DMS114 treated with DMSO at 0.1 percent for 48 hours (cell line): ENCODE data around the gene CBFA2T3.
A peak's percentile ranks its signal among the peaks of the same experiment; 100 is the strongest.
"Not testable (repeated sequence)": the region's sequence is repeated elsewhere in the genome, so short reads cannot be mapped to it uniquely, and the experiment has no call there.

ENCODE experiments used
- DNase-seq: peaks from one replicate; lab custom pipeline; 2025; ENCODE audit not compliant: unreplicated experiment; lab: John Stamatoyannopoulos, UW

Gene CBFA2T3

DNA sequence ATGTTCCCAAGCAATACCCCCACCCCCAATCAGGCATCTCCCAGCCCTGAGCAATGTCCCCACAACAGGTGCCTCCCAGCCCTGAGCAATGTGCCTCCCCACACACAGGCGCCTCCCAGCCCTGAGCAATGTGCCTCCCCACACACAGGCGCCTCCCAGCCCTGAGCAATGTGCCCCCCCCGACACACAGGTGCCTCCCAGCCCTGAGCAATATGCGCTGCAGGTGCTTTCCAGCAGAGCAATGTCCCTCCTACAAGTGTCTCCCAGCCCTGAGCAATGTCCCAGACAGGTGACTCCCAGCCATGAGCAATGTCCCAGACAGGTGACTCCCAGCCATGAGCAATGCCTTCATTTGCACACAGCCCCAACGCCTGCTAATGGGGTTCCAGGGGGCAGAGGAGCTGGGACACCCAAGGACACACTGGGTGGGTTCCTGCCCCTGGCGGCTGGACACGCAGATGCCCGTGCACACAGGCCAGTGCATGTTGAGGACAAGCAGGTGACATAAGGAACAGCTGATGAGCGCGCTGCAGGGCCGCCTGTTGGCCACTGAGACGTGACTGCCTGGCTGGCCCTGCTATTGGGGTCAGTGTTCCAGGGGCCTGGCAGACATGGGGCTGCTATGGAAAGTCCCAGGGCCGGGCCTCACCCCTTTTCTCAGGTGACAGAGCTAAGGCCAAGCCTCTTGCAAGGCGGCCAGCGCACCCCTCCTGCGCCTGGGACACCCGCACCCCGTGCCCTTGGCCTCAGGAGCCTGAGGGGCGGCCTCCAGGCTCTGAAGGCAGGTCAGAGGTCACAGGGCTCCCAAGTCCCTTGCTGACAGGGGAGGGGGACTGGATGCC, 83.7 kb downstream of the CBFA2T3 start:
- DNase-seq = no peak

DNA sequence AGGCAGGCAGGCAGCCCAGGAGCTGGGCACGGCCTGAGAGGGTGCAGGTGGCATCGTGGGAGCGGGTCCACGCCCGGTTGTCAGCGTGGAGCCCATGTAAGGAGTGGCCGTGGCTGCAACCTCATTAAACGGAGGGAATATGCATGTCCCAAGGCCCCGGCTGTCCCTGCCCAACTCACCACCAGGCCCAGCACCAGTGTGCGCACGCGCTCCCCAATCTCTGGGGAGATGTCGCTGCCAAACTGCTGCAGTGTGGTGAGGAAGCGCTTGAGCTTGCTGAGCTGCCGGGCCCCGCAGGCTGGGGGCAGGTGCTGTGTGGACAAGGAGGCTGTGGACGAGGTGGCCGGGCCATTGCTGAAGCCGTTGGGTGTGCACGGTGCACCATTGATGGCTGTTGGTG, 84.9 kb downstream of the CBFA2T3 start:
- no peak for DNase-seq

DNA sequence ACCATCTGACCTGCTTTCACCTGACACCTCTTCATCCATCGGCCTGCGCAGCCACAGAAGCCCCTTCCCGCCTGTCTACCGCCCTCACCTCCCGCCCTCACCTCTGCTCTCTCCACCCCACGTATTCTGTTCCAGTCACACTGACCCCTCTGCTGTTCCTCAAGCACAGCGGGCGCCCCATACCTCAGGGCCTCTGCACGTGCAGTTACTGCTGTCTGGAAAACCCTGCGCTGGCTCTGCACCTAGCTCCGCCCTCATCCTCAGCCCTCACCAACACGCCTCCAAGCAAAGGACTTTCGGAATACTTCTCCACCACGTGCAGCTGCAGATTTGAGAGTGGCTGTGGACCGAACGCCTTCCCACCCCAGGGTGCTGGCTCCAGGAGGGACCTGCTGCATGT, 85.9 kb downstream of the CBFA2T3 start:
- DNase-seq = peak; percentile 13

DNA sequence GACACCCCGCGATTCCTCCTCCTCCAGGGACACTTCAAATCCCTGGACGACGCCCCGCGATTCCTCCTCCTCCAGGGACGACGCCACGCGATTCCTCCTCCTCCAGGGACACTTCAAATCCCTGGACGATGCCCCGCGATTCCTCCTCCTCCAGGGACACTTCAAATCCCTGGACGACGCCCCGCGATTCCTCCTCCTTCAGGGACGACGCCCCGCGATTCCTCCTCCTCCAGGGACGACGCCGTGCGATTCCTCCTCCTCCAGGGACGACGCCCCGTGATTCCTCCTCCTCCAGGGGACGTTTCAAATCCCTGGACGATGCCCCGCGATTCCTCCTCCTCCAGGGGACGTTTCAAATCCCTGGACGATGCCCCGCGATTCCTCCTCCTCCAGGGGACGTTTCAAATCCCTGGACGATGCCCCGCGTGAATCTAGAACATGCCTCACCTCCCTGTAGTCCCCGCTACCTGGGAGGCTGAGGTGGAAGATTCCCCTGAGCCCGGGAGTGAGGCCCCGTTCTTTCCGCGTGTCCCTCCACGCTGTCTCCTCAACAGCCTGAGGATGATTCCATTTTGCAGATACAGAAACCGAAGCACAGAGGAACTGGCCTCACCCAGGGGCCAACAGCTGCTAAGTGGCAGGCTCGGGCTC, 87.2 kb downstream of the CBFA2T3 start:
- not testable (repeated sequence) for DNase-seq

DNA sequence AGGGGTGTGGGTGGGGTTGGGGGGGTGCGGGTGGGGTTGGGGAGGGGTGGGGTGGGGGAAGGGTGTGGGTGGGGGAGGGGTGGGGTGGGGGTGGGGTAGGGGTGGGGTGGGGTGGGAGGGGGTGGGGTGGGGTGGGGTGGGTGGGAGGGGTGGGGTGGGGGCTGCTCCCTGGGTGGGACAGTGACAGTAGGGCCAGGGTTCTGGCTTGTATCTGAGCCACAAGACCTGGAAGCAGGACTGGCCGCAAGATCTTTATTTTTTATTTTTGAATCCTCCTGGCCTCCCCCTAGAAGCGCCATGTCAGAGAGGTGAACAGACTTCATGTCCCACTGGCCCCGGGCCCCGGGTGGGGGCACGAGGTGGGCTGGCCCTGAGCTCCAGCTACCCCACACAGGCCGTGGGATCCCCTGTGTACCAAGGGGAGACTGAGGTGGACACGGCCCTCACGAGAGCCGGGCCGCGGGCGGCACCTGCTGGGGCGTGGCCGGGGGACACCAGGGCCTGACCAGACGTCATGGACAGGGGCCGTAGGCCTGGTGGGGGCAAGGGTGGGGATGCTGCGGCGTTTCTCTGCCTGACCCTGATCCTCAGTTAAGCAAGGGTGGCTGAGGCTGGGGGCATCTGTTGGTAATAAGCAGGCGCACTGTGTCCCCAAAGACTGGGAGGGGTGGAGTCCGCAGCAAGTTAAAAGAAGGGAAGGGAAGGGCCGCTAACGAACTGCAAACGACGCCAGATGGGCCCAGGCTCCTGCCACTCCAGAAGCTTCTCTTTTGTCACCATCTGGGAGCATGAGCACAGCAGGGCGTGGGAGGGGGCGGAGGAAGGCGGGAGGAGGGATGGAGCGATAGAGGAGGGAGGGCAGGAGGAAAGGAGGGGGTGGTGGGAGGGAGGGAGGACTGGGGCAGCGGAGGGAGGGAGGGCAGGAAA, 88.3 kb downstream of the CBFA2T3 start:
- DNase-seq = no peak

DNA sequence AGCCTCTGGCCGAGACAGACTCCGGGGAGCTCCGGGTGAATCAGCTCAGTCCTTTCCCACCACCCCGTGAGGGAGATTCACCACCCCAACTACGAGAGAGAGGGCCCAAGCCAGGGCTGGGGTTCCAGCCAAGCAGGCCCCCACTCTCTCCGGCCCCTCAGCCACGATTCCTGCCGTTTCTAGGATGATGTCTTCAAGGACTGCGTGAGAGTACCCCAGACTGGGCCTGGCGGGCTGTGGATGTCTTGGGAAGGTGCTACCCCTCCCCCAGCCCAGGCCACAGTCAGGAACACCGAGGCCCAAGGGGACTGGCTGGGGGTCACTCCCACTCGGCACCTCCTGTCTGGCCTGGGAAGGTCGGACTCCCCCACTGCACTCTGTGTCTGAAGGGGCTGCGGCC, 89.0 kb downstream of the CBFA2T3 start:
- DNase-seq = no peak

DNA sequence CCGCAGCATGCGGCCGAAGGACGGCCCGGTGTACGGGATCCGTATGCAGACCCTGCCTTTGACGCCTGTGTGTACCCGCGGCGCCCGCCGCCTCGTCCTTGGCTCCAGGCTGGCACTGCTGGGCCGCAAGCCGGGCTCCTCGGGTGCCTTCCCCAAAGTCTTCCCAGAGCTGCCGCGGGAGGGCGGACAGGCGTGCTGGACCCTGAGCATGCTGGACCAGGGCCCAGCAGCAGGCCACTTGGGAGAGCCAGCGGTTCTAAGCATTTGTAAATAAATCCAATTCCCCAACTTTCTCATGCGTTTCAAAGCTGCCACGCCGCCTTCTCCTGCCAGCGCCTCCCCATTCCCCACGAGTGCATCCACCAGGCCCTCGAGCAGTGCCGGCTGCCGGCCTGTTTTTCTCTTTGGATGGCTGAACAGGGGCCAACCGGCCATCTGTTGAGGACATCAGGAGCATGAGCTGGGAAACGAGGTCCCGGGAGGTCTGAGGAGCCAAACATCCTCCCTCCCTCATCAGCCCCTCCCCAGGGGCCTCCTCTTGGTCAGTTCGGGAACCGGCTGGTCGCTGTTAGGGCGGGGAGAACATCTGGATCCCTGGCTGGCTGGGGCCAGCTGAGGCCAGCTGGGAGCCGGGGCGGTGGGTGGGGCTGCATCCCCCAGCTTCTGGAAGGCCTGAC, 90.0 kb downstream of the CBFA2T3 start:
- DNase-seq = no peak

DNA sequence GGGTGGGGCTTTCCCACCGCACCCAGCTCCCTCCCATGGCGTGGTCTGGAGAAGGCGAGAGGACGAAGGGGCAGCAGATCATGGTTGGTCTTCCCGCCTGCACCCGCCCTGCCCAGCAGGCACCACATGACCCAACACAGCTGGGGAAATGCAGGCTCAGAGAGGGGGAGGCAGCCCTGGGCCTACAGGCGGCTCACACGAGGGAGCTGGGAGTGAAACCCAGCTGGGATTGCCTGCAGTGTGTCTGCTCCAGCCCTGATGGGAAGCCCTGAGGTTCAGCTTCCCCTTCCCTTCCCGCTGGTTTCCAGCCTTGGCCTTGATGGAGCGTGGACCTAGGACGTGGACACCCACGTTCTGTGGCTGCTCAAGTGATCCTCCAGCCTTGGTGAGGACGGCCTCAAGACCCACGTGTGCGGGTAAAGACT, 90.6 kb downstream of the CBFA2T3 start:
- no peak for DNase-seq

DNA sequence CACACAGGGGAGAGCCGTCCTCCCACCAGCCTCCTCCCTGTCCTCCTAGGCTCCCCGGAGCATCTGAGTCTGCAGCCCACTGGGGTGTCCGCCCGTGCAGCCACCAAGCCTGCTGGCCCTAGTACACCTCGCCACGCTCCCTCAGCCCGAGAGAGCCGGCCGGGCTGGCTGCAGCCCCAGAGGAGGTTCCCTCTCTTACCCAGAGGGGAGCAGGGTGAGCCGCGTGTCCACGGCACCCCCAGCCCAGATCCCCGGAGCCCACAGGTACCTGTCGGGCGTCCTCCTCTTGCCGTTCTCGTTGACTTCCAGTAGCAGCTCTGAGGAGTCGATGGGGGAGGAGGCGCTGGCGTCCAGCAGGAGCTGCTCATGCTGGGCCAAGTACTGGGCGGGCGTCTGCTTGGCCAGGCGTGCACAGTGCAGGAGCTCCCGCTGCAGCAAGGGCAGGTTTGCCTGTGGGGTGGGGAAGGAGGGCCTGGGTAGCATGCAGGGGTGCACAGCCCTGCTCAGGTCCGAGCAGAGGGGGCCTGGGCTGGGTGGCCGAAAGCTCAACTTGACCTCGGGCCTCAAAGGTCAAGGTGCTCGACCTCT, 91.2 kb downstream of the CBFA2T3 start:
- no peak for DNase-seq

DNA sequence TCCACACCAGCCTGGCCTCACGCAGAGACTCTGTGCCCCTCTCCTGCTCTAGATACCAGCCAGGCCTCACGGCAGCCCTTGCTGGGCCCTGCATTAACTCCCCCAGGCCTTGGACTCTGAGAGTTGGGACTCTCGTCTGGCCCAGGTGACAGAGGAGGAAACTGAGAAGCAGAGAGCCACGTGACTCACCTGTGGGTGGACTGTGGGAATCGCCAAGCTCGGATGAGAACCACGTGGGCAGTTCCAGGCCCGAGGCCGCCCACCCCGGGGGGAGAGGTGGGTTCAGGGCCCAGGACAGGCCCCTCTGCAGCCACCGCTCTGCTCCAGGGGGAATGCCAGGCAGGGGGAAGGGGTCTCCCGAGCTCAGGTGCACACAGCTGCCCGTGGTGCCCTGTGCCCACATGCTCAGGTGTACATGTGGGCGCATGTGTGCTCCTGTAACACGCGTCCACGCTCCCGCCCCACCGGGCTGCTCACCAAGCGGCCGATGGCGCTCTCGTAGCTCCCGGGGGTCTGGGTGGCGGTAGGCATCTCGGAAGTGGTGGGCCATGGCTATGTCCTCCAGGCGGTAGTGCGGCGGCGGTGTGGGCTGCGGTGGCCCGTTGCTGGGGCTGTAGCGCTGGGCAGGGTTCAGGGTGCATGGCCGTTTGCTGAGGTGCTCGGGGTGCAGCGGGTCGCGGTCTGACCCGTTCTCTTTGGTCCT, 92.3 kb downstream of the CBFA2T3 start:
- no peak for DNase-seq

DNA sequence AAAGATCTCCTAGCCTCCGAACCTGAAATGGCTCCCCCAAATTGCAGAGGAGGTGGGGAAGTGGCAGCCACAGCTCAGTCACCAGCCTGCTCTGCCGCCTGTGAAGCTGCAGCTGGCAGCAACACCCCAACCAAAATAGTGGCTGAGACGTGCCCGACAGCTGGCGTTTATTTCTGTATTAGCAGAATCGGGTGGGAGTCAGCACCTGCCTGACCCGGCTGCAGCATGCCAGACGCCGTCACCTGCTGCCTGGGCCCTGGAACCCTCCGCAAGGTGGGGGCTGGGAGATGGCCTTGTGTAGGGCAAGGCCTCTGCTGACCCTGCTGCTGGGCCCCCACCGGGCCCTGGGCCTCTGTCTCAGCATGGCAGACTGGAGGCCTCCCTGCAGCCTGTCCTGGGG, 93.1 kb downstream of the CBFA2T3 start:
- DNase-seq = no peak

DNA sequence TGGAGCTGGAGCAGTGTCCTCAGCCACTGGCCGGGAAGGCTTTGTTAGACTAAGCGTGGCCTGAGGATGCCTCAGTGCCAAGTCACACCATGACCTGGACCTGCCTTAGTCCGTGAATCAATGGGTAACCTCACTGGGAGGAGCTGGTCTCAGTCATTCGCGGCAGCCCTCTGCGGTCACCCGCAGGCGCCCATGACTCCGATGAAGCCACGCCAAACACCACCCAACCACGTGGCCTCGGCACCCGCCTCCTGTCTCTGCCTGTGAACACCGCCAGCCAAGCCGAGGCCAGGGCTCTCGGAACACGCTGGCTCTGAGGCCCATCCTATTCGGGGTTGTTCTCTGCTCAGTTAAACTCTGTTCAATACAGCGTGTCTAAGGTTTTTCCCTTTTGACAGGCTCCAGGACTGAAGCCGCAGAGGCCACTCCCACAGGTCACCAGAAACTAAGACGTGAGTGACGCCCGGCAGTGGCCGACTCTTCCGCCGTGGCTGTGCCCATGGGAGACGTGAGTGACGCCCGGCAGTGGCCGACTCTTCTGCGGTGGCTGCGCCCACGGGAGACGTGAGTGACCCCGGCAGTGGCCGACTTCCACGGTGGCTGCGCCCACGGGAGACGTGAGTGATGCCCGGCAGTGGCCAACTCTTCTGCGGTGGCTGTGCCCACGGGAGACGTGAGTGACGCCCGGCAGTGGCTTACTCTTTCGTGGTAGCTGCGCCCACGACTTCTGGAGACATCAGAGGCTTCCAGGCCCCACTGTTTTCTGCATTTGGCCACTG, 93.7 kb downstream of the CBFA2T3 start:
- DNase-seq = no peak

DNA sequence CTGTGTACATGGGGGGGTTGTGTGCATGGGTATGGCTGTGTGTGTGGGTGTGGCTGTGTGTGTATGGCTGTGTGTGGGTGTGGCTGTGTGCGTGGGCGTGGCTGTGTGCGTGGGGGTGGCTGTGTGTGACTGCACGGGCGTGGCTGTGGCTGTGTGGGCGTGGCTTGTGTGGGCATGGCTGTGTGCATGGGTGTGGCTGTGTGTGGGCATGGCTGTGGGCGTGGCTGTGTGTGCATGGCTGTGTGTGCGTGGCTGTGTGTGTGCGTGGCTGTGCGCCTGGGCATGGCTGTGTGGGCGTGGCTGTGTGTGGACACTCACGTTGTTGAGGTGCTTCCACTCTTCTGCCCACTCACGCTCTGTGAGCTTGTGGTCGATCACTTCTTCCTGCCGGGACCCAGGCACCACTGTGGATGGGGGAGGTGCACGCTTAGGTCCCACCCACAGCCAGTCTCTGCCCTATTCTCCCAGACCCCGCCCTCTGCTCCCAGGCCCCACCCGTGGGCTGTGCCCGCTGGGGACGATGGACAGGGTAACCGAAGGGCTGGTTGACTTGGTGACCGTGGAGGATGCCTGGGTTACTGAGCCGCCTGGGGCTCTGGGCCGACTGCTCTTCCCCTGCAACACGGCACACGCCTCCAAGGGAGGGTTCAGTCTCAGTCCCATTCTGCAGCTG, 94.5 kb downstream of the CBFA2T3 start:
- DNase-seq = no peak

DNA sequence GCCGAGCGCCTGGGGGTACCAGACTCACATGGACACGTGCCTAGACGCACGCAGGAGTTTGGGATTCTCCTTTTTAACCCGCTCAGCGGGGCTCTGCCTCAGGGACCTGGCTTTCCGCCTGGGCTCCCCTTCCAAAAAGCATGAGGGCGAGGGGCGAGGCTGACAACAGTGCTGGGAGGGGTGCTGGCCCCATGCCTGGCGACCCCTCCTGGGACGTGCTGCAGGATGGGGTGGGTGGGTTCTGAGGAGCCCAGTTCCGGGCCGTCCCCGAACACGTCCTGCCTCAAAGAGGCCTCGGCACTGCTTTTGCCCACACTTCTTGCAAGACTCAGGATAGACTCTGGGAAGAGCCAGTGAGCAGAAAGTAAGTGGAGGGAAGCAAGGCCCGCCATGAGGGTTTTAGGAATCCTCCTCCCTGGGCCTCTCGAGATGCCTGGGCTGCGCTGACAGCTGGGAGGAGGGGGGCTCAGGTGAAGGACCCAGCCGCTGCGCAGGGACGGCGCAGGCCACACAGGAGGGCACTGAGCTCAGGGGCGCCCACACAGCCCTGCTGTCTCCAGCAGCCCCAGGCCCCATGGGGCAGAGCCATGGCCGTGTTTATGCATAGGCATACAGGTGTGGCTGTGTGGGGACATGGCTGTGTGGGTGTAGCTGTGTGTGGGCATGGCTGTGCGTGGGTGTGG, 95.2 kb downstream of the CBFA2T3 start:
- DNase-seq = no peak

DNA sequence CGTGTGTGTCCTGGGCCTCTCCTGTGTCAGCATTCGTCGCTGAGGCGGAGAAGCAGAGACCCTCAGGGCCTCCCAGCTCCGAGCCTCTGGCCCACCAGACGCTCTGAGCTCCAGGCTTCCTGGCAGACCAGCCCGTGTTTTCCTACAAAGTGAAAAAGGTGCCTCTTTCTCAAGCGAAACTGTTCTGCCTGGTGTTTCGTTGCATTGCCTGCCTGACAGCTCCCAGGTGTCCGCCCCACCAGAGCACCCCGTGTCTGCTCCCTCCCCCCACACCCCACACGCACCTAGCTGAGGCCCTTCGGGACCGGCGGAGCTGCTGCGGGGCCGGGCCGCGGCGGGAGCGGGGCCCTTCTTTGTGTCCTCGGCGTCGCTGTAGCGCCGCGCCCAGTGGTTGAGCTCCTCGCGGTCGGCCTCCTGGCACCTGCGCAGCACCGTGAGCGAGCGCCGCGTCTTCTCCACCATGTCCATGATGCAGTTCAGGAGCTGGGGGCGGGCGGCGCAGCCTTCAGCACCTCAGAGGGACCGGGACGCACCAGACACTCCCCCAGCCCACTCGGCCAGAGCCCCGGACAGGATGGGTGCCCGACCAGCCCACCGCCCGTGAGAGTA, 95.9 kb downstream of the CBFA2T3 start:
- no peak for DNase-seq

DNA sequence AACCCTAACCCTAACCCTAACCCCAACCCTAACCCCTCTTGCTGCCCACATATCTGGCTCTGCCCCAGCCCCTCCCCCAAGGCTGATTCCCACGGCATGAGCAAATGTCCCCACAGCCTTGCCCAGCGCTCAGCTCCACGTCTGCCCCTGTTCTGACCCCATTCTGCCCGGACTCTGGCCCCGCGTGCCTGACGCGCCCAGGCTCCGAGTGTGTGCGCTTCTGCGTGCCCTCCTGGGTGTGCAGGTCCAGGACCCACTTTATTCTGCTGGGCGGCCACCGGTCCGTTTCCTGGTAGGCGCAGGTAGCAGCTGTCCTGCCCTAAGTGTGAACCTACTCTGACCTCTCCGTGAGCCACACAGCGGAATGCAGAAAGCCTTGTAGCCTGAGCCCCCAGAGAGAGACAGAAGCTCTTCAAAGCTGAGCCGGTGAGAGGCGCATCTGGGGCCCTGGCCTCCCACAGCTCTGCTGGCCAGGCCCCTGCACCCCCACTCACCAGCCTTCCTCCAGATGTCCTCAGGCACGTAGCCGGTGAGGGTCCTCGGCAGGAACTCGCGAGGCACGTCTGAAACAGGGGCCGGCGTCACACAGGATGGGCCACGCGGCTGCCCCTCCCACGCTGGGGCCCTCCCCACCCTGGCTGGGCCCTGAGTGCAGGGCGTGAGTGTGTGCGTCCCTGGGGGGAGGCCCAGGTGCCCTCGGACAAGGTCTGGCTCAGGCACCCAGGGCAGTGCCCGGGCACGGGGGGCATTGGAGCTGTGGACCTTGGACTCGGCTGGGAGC, 96.6 kb downstream of the CBFA2T3 start:
- DNase-seq = no peak

DNA sequence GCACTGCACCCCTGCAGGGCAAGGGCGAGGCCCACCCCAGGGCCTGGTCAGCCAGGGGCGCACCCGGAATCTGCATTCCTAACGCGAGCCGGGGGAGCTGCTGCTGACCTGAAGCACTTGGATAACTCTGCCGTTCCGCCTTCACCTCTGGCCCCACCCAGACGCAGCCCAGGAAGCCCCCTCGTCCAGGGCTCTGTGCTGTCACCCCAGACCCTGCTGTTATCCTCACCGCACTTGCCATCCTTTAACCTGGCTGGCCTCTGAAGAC, 97.3 kb downstream of the CBFA2T3 start:
- no peak for DNase-seq
